ENCODE measurements around the gene GRID1. TPM values are rescaled to one million over a fixed set of nuclear protein-coding genes. Genes with fewer than 3 reads are reported as not detected.

Gene GRID1
- total RNA-seq, 4 donors from 2014 or later = 17.2 to 28.1 (median 23.6) TPM

DNA sequence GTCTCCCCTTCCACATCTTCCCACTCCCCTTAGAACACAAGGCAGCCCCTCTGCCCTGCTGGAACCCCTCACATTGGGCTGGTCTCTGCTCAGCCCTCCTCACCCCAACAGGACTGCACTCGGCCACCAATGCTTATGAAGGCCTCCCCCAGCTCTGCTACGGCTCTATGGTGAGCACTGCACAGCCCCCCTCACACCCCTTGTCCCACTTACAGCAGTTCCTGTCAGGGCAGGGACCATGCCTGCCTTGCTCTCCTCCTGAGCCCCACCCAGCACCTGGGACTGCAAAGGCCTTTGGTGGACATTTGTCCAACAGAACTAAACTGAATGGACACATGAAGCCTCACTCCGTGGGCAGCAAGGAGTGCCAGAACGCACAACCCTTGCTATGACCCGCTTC is 171.9 kb downstream of the GRID1 start:
- intact Hi-C loops (cut with DNase I) = no loop called here
- WGBS, 2 donors = 83 to 93% methylated on average over 2 to 5 of the region's 5 CpGs

DNA sequence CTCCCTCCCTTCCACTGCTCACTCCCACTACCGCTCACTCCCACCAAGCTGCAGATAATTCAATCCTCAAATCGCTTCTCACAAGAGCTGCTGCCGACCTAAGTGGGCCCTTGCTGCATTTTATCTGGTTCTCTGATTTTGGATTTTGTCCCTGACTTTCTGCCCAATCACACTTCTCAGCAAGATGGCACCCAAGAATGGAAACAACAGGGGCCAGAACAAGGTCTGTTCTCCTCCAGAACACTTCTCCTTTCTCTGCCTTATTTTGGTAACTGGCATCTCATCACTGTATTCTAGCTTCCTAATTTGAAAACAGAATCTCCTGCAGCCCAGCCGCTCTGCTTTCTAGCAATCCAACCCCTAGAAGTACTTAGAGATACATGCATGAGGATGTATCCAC is 172.8 kb downstream of the GRID1 start:
- H3K4me3 ChIP-seq (replicated peaks in 1 of 3) = no peak overlapping the region
- no peak for DNase-seq
- H3K9me3 ChIP-seq = no peaks in the 10 kb centered on the region
- no peaks in the 10 kb centered on the region for H3K36me3 ChIP-seq
- WGBS, 2 donors = 75 to 81% methylated on average over 4 of the region's 4 CpGs
- no peaks in the 10 kb centered on the region for H3K27me3 ChIP-seq
- intact Hi-C loops (cut with DNase I) = no loop called here
- H3K4me1 ChIP-seq = no peaks in the 10 kb centered on the region
- TF ChIP-seq, protein P1, sequence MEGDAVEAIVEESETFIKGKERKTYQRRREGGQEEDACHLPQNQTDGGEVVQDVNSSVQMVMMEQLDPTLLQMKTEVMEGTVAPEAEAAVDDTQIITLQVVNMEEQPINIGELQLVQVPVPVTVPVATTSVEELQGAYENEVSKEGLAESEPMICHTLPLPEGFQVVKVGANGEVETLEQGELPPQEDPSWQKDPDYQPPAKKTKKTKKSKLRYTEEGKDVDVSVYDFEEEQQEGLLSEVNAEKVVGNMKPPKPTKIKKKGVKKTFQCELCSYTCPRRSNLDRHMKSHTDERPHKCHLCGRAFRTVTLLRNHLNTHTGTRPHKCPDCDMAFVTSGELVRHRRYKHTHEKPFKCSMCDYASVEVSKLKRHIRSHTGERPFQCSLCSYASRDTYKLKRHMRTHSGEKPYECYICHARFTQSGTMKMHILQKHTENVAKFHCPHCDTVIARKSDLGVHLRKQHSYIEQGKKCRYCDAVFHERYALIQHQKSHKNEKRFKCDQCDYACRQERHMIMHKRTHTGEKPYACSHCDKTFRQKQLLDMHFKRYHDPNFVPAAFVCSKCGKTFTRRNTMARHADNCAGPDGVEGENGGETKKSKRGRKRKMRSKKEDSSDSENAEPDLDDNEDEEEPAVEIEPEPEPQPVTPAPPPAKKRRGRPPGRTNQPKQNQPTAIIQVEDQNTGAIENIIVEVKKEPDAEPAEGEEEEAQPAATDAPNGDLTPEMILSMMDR (IDR thresholded peaks at IDR 0.05) = no peak
- no peak for TF ChIP-seq POLR2A (IDR thresholded peaks at IDR 0.05)
- no peak overlapping the region for H3K27ac ChIP-seq

More for the DNA sequence above, 171.9 kb downstream of the GRID1 start:
- TF ChIP-seq, protein P1 (IDR thresholded peaks at IDR 0.05) = no peak
- TF ChIP-seq POLR2A (IDR thresholded peaks at IDR 0.05) = no peak
- no peak overlapping the region for H3K27ac ChIP-seq
- no peaks in the 10 kb centered on the region for H3K27me3 ChIP-seq
- H3K4me3 ChIP-seq (replicated peaks in 1 of 3) = no peak overlapping the region
- H3K4me1 ChIP-seq = no peaks in the 10 kb centered on the region
- H3K9me3 ChIP-seq = no peaks in the 10 kb centered on the region
- DNase-seq = no peak
- H3K36me3 ChIP-seq = no peaks in the 10 kb centered on the region

DNA sequence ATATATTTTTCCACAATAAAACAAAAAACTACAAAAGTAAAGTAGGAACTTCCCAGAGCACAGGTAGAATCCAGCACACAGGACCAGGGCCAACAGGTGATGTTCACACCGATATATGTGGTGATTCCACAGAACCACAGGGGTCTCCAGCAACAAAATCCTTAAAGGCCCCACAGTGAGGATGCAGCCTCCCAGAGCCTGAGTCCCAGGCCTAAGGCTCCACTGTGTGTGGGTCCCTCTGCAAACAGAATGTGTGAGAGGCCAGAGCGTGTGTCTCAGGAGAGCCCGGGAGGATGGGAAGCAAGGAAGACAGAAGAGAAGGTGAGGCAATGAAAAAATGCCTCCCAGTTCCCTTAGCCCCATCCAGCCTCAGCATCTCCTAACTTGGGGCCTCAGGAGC is 173.9 kb downstream of the GRID1 start:
- no peak for TF ChIP-seq POLR2A (IDR thresholded peaks at IDR 0.05)
- TF ChIP-seq, protein P1 (IDR thresholded peaks at IDR 0.05) = no peak
- H3K27ac ChIP-seq = no peak overlapping the region
- no peaks in the 10 kb centered on the region for H3K36me3 ChIP-seq
- intact Hi-C loops (cut with DNase I) = no loop called here
- no peaks in the 10 kb centered on the region for H3K4me1 ChIP-seq
- no peak overlapping the region for H3K4me3 ChIP-seq (replicated peaks in 1 of 3)
- DNase-seq = no peak
- no peaks in the 10 kb centered on the region for H3K9me3 ChIP-seq
- no peaks in the 10 kb centered on the region for H3K27me3 ChIP-seq
- WGBS, 2 donors = 89 to 96% methylated on average over 3 of the region's 3 CpGs

- Histone ChIP-seq H3K4me3 (replicated peaks in 1 of 3) (no peak overlapping the region), H3K36me3 (no peaks in the 10 kb centered on the region), H3K27ac (no peak overlapping the region), H3K4me1 (no peaks in the 10 kb centered on the region), H3K27me3 (no peaks in the 10 kb centered on the region), H3K9me3 (no peaks in the 10 kb centered on the region)
- DNase-seq = no peak
- TF ChIP-seq, protein P1 (IDR thresholded peaks at IDR 0.05) = no peak
- TF ChIP-seq POLR2A (IDR thresholded peaks at IDR 0.05) = no peak
- intact Hi-C loops (cut with DNase I) = no loop called here
- 91 to 92% methylated on average over 6 of the region's 6 CpGs for WGBS, 2 donors
These were observed 174.4 kb downstream of the GRID1 start for GRCh38 chr10:86192147-86192546.

DNA sequence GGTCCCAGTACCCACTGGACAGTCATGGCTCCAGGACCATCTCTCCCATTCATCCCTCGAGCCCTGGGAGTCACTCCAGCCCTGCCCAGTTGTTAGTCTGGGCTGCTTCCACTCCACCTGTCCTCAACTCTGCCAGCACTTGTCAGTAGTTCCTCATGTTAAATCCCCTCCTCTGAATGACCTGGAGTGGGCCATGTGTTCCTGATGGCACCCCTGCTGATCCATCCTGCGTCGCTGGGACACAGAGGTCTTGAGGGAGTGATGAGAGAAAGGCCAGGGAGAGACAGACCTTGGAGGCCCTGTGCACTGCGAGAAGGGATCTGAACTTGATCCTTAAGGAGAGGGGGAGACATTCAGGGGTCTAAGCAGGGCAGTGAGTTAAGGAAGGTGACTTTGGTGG is 174.9 kb downstream of the GRID1 start:
- Histone ChIP-seq H3K4me1 (no peaks in the 10 kb centered on the region), H3K9me3 (no peaks in the 10 kb centered on the region), H3K27me3 (no peaks in the 10 kb centered on the region), H3K27ac (no peak overlapping the region), H3K36me3 (no peaks in the 10 kb centered on the region), H3K4me3 (replicated peaks in 1 of 3) (no peak overlapping the region)
- intact Hi-C loops (cut with DNase I) = no loop called here
- 63 to 76% methylated on average over 4 of the region's 4 CpGs for WGBS, 2 donors
- TF ChIP-seq, protein P1 (IDR thresholded peaks at IDR 0.05) = no peak
- no peak for TF ChIP-seq POLR2A (IDR thresholded peaks at IDR 0.05)
- DNase-seq = no peak

Data from thyroid gland (tissue), 4 donors.